Measurements from ENCODE around the gene STUM. TPM values are rescaled to one million over a fixed set of nuclear protein-coding genes. Genes with fewer than 3 reads are reported as not detected.
"Not testable (repeated sequence)": the region's sequence is repeated elsewhere in the genome, so short reads cannot be mapped to it uniquely, and the experiment has no call there.

Gene STUM, protein sequence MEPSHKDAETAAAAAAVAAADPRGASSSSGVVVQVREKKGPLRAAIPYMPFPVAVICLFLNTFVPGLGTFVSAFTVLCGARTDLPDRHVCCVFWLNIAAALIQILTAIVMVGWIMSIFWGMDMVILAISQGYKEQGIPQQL
- polyA plus RNA-seq (ENCODE audit: insufficient read length), result 13.5 TPM

DNA sequence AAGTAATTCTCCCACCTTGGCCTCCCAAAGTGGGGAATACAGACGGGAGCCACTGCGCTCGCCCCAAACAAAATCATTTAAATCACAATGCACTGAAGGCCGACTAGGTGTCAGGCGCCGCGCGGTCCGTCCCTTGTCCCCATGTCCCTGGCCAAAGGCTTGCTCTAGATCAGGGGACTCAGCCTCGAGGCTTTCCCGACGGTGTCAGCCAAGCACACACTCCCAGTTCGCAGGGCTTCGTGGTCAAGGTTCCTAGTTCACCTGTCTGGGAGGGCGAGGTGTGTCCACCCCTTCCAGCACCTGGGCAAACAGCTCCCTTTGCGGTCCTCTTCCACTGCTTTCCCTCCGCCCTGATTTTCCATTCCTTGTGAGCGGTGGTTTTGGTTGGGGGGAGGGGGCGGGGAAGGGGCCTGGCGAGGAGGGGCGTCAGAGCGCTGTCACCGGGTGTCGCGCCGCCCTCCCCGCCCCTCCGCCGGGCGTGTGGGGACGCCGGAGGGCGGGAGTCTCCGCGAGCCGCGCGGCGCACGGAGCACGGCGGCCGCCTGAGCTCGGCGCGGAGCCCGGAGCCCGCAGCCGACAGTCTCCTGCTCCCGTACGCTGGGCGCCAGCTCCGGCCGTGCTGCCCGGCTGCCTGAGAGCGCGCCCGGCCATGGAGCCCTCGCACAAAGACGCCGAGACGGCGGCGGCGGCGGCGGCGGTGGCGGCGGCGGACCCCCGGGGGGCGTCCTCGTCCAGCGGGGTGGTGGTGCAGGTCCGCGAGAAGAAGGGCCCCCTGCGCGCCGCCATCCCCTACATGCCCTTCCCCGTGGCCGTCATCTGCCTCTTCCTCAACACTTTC lies at the start of gene STUM:
Gene STUM, plus strand, starts transcription at position 509 of the 838 bp plus-strand sequence. Its CDS starts 141 bp downstream, at position 650.
- DNase-seq (ENCODE audit: low read depth), result no peak

DNA sequence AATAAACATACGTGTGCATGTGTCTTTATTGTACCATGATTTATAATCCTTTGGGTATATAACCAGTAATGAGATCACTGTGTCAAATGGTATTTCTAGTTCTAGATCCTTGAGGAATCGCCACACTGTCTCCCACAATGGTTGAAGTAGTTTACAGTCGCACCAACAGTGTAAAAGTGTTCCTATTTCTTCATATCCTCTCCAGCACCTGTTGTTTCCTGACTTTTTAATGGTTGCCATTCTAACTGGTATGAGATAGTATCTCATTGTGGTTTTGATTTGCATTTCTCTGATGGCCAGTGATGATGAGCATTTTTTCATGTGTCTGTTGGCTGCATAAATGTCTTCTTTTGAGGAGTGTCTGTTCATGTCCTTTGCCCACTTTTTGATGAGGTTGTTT lies 48.9 kb upstream of the STUM start:
- DNase-seq (ENCODE audit: low read depth), result not testable (repeated sequence)

DNA sequence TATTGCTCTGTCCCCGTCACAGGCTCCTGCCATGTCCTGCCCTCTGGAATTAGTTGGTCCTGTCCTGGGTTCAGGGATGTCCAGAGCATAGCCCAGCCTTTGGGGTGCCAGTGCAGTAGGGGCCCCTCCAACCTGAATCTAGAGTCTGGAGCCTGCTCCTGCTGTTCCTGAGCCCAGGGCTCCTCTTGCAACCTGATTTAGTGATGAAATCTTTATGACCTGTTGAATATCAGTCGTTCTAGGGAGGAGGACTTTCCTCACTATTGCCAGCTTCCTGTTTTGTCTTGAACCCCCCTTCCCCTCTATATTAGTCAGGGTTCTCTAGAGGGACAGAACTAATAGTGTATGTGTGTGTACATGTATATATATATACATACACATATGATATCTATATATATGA lies 42.5 kb upstream of the STUM start:
- DNase-seq (ENCODE audit: low read depth), result no peak

DNA sequence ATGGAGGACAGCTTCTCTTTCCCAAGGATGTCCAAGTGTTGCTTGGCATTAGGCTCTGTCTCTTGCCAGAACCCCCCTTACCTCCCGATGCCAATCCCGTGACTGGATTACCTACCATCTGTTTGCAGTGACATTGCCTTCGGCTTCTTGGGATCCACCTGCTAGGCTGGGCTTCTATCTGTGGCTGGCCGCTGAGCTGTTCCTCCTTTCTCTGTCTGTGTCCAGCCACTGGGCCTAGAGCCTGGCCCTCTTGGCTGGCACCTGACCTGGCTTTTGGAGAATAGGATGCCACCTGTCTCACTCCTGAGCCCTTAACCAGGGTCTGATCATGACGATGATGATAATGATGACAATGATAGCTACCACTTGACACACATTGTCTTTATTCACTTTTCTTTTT lies 41.6 kb upstream of the STUM start:
- DNase-seq (ENCODE audit: low read depth), result no peak

DNA sequence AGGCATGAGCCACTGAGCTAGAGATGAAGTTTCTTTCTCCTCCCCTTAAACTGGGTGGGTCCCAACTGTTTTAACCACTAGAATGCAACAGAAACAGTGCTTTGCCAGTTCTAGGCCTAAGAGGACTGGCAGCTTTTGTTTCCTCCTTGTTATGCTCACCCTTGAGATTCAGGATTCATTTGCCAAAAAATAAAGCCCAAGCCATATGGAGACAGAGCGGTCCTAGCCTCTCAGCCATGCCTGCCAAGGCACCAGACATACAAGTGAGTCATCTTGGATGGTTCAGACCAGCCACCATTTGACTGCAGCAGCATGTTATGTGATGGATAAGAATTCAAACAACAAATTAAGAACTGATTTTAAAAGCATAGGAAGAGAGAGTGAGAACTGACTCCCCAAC lies 38.1 kb upstream of the STUM start:
- DNase-seq (ENCODE audit: low read depth), result no peak

DNA sequence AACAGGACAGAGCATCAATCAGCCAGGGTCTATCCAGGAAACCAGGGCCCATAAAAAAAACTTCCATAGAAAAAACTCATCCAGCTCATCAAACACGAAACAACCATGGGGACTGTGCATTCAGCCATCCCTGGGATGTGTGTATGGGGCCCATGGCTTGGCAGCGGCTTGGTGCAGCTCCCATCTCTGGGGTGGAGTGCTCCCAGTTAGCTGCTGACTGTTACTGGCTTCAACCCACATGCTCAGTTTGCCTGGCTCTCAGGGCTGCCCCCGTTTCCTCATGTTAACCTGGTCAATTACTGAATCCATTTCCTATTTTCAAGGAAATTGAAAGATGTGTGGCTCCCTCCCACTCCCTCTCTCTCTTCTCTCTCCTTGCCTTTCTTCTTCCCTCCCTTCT lies 37.3 kb upstream of the STUM start:
- DNase-seq (ENCODE audit: low read depth), result no peak

DNA sequence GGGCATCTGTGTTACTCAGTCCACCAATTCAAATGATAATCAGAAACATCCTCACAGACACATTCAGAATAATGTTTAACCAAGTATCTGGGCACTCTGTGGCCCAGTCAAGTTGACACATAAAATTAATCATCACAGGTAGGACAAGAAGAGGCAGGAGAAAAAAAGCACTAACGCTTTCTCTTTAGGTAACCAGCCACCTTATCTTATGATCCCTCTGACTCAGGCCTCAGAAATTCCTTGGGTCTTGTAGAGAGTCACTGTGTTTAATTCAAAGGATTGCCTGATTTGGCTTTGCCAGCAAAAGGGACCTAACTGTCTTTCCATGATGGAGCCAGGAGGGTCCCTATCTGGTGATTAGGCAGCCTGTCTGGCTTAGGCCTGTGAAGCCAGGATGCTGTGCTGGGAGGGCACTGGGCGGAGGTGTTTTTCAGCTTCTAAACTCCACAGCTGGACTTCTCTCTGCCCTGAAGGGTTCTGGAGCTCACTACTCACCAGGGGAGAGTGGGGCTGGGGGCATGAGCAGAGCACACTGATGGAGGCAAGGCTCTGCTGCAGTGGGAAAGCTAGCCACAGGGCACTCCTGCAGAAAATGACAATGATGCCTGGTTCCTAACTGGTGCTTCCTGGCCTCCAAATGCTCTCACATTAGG lies 36.4 kb upstream of the STUM start:
- no peak for DNase-seq (ENCODE audit: low read depth)

DNA sequence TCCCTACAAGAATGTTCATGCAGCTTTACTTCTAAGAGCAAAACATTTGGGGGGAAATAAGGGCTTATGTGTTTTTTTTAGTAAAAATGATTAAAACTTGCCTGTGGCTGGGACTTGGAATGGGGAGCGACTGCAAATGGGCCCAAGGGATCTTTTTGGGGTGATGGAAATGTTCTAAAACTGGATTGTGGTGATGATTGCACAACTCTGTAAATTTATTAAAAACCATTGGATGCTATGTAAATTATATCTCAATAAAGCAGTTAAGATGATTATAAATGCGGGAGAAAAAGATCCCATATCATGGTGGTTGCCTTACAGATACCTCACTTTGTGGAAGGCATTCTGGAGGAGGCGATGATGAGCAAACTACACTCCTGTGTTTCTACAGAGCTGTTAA lies 30.2 kb upstream of the STUM start:
- no peak for DNase-seq (ENCODE audit: low read depth)

DNA sequence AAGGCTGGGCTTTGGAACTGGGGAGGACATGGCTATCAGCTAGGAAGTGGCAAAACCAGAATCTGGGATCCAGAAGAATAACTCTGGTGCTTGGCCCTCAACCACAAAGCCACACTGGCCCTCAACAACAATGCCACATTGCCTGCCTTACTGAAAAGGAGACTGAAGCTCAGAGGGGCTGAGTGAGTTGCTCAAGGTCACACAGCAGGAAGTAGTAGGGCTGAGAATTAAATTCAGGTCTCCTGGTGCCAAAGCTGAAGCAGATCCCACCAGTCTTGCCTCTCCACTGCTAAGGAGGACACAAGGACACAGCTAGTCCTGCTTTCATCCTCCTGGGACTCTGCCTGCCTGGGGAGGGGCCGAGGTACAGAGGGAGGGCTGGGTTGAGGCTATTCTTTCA lies 29.4 kb upstream of the STUM start:
- DNase-seq (ENCODE audit: low read depth), result no peak

DNA sequence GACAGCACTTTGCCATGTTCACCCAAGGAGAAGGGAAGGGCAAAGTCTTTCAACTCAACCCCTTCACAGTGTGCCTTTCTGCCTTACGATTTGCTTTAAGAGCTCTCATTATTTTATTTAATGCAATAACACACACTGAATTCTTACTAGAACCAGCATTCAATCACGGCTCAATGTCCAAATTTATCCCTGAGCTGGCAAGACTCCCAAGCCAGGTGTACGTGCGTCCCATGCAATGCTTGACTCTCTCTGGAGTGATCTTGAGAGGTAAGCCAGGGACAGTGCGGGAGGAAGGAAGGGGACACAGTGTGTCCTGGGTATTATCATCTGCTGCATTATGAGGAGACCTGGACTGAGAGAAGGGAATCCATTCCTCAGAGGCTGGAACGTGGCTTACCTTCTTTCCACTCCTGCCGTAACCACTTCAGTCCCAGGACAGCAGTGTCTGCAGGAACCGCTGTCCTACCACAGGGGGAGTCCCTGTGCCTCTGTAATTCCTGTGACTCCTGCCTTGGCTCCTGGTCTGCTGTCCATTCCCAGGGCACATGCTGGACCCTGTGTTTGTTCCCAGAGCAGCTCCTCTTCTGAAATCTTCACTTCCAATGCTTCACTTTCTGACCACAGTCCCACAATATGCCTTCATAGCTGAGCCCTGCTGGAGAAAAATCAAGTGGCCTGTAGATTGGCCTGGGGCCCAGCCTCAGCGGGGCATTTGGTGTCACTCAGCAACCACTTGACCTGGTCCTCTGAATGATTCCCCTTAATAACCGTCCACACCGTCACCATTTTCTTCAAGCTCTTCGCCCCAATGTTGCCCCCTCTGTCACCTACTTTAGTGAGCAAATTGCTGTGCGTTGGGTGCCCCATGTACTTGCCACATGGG lies 28.6 kb upstream of the STUM start:
- DNase-seq (ENCODE audit: low read depth), result no peak

DNA sequence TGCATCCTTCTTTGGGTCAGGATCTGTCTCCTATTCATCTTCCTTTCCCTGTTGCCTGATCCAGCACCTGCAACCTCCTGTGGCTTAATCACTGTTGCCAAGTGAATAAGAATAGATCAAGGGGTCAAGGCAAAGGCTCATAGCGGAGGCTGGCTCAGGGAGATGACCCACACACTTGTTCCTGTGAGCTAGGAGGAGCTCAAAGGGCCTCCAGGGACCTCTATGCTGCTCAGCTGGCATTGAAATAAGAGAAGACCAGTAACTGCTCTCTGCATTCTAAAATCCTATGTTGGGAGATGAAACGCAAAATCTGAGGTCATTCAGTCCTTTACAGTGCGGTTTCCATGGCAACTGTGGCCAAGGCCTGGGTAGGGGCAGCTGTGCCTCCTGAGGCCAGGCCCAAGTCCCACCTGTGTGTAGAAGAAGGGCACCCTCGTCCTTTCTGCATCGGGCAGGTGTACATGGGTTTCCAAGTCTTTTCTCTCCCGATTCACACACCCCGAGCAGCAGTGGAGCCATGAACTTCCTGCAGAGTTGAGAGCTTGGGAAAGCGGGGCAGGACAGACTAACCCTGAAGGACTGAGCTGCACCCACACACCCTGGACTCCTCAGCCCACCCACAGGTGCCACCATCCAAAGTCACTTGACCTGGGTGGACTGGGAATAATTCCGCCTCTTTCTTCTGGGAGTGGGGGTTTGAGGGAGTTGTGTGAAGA lies 27.8 kb upstream of the STUM start:
- no peak for DNase-seq (ENCODE audit: low read depth)

DNA sequence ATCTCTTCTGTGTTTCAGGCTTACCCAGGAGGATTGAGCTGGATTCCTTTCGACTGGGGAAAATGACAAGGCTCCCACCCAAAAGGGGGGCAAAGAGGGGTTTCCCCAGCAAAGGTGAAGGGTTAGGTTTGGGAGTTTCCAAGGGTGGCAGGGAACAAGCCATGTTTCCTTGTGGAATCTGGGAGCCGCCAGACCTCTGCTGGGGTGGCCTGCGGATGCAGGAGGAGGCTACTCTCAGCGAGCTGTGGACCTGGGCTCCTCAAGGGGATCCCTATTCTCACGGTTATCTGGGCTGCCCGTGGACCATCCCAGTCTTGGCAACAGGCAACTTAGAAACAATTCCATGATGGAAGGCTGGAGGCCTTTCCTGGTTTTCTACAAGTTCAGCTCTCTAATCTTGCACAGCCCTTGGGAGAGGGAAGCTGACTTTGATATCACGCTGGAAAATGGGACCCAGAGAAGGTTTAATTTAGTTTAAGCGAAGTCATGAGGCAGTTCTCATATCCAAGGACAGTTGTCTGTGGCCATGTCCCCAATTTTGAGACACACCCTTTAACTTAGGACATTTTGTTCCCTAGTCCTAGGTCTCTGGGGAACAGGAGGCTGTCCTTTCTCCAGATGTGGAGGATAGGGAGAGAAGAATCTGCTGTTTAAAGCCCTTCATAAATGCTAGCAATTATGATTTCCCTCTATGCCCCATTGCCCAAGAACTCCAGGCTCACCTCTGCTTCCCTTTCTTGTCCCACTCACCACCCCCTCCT lies 24.7 kb upstream of the STUM start:
- no peak for DNase-seq (ENCODE audit: low read depth)

DNA sequence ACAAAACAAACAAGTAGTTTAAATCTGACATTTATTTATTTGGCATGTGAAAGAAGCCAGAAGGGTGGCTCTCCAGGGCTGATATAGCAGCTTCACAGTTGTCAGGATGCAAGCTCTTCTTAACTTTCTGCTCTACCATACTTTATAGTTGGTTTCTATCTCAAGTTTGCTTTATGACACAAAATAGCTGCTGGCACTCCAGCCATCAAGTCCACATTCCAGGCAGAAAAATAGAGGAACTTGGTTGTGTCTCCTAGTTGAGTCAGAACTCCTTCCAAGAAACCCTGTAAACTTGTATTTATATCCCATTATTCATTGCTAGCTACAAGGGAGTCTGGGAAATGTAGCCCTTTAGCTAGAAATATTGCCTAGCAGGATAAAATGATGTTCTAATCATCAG lies 24.0 kb upstream of the STUM start:
- no peak for DNase-seq (ENCODE audit: low read depth)

DNA sequence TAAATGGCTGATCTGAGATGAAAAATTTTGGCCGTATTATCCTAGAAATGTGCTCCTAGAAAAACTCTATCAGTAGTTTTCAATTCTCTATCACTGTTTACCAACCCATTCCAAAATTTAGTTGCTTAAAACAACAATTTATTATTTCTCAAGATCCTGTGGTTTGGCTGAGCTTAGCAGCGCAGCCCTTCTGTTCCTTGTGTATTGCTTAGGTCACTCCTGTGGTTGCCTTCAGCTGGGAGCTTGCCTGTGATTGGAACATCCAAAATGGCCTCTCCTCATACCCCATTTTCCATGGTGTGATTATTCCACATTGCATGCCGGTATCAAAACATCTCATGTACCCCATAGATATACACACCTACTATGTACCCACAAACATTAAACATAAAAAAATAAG lies 22.8 kb upstream of the STUM start:
- DNase-seq (ENCODE audit: low read depth), result no peak

DNA sequence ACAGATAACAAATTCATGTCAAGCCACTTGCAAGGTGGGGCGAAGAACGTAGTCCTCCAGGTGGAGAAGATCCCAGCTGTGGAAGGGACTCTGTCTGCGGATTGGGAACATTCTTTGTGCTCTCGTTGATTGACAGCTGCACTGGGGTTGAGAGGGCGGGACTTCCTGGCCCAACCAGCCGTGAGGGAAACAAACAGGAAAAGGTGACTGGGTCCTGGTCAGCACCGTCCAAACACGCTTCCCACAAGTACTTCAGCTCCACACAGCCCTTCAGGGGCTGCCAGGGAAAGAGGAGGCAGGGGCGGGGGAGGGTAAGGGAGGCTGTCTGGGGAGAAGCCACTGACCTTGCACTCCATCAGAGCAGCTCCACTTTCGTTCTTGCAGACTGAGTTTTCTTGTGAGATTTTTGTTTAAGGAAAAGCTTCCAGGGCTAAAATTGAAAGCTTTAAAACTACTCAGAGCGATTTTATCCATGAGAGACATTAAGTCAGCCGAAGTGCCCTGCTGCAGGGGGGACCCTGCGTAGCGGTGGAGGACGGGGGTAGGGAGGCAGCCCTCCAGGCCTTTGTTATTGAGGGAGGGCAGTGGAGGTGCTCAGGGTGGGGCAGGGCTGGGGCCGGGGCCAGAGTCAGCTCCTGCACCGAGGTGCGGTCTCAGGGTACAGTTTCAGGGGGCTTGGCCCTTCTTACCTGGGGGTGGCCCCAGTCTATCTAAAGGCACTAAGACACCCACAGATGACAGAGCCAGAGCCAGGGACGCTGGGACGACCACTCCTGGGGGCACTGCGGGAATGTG lies 21.6 kb upstream of the STUM start:
- no peak for DNase-seq (ENCODE audit: low read depth)

DNA sequence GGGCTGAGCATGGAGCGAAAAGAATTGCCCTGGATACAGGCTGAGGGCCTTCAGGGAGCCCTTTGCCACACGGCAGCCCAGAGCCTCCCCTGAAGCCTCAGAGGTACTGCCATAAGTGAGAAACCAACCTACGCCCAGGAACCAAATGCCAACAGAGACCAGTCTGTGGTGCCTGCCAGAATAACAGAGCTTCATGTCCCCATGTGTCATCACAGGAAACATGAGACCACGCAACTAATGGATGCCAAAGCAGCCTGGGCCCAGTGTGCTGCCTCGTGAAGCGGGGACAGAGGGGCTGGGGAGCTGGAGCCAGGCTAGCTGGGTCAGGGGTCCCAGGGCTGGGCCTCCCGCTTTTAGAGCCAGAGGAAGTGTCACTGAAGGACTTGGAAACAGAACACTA lies 18.7 kb upstream of the STUM start:
- no peak for DNase-seq (ENCODE audit: low read depth)

DNA sequence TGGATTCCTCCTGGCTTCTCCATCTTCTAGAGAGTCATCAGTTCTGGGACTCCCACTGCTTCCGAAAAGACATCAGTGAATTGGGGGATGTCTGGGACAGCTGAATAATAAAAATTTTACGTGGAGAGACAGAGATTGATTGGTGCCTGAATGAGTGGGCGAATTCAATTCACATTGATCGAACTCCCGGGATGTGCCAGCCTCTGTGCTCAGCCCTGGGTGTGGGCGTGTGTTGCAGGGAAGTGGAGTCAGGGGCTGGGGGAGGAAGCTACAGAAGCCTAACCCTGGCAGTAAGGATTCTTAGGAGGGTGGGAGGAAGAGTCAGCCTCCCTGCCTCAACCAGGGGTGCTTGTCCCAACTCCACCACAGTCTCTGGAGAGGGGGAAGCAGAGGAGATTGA lies 18.0 kb upstream of the STUM start:
- no peak for DNase-seq (ENCODE audit: low read depth)

DNA sequence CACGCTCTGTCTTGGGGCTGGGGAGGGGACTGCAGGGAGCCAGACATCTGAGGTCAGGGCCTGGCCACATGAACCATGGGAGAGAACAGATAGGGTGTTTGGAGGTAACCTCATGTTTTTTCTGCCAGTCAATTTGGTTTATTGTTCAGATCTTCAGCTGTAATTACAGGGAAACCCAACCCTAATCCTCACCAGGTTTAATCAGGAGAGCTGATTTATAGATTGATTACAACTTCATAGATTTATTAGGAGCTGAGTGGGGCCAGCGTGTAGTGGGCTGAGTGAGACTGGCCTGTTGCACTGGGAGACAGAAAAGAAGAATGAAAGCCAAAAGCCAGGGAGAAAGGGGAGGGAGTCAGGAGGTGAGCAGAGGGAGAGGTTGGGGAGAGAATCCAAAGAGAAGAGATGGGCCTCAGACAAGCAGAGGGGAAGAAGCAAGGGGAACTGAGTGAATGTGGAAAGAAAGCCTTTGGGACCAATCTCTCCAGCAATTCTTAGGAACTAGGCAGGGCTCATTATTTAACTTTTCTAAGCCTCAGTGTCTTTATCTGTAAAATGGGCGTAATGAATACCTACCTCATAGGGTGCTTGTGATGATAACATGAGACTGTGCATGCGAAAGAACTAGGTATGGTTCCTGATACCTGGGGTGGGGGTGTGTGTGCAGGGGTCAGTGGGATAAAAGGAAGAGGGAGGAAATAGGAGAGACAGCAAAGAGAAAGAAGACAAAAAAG lies 17.0 kb upstream of the STUM start:
- no peak for DNase-seq (ENCODE audit: low read depth)

DNA sequence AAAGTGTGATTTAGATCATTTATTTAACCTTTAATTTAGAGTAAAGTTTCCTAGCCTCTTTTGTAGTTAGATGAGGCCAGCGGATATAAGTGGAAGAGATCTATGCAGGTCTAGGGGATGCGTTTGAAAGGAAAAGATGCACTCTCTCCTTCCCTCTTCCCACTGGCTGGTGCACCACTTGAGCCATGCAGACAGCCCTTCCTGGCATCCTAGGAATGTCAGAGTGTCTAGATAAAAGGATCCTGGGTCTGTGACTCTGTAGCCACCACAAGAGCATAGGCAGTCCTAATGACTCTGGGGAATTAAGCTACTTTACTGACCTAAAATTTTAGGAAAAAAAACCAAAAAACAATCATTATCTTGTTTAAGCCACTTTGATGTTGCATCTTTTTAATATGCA lies 16.0 kb upstream of the STUM start:
- no peak for DNase-seq (ENCODE audit: low read depth)

Measured in forelimb muscle (tissue), 1 donor.